HG02981 (cell line): ENCODE results near the gene B3GNT3.
A peak's percentile ranks its signal among the peaks of the same experiment; 100 is the strongest.

ENCODE experiments used
- ATAC-seq: cut with Tn5 transposase; IDR thresholded peaks from one replicate; pipeline ENCODE4 v1.9.1; 2021; ENCODE audit warnings: mild to moderate bottlenecking, moderate library complexity; ENCODE audit not compliant: unreplicated experiment

Gene B3GNT3, protein sequence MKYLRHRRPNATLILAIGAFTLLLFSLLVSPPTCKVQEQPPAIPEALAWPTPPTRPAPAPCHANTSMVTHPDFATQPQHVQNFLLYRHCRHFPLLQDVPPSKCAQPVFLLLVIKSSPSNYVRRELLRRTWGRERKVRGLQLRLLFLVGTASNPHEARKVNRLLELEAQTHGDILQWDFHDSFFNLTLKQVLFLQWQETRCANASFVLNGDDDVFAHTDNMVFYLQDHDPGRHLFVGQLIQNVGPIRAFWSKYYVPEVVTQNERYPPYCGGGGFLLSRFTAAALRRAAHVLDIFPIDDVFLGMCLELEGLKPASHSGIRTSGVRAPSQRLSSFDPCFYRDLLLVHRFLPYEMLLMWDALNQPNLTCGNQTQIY

GRCh38 chr19:17794731-17795494 lies at the start of gene B3GNT3:
Gene B3GNT3, plus strand, starts transcription at chr19:17795138. Its CDS starts 12,670 bp downstream, at chr19:17807808.
- ATAC-seq, result no peak

- ATAC-seq, result peak; percentile 82
Observed at GRCh38 chr19:17747205-17748098, 47.5 kb upstream of the B3GNT3 start.

- no peak for ATAC-seq
Observed at GRCh38 chr19:17748884-17749638, 45.9 kb upstream of the B3GNT3 start.

DNA sequence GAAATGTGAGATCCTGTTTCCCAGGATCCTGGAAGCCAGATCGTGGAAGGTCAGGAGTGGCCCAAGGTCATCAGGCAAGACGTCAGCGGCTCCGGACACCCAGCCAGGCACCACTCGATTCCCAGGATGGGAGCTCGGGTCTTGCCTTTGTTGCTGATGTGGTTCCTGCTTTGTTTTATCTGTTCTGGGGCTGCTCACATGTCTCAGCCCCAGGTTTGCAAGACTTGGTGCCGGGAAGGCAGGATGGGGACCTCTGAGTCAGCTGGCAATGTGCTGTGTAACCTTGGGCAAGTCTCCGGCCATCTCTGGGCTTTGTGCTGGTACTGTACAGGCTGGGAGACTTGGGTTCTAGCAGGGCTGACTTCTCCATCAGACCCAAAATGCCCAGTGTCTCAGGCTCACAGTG lies 45.0 kb upstream of the B3GNT3 start:
- ATAC-seq, result no peak

- ATAC-seq, result no peak
Observed at GRCh38 chr19:17751103-17751911, 43.6 kb upstream of the B3GNT3 start, which contains the start of gene FCHO1. Gene FCHO1, plus strand, starts transcription at chr19:17751477. Its CDS starts 3,688 bp downstream, at chr19:17755165.

DNA sequence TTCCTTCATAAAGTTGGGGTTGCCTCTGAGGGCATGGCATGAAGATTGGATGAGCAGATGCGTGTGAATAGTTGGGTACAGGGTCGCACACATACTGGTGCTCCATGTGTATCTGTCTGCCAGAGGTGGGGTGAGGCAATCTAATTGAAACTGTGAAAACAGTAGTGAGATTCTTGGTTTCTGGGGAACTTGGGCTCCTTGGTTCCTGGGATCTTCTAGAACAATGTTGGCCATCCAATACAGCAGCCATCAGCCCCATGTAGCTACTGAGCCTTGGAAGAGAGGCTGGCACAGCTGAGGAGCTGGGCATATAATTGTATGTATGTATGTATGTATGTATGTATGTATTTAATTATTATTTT lies 43.0 kb upstream of the B3GNT3 start:
- no peak for ATAC-seq

DNA sequence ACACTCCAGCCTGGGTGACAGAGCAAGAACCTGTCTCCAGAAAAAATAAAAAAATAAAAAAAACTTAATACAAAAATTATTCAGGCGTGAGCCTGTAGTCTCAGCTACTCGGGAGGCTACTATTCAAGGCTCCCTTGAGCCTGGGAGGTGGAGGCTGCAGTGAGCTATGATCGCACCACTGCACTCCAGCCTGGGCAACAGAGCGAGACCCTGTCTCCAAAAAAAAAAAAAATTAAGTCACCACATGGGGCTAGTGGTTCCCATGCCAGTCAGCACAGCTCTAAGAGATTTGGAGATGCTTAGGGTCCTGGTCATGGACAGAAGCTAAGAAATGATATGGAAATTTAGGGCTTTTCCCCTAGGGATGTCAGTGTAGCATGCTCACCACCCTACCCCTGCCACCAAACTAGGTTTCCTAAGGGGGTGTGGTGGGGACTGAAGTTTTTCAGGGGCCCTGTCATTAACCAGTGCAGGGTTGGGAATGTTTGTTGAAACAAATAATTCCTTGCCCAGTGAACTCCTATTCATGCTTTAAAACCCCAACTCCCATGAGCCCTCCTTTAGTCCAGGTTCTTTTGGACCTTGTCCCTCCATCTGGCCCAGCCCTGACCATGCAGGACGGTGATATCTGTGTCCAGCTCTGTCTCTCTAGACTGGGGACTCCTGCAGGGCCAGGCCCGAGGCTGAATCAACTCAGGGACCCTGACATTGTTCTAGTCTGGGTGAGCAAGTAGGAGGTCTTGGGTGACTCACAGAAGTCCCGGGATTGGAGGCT lies 41.9 kb upstream of the B3GNT3 start:
- ATAC-seq, result no peak

DNA sequence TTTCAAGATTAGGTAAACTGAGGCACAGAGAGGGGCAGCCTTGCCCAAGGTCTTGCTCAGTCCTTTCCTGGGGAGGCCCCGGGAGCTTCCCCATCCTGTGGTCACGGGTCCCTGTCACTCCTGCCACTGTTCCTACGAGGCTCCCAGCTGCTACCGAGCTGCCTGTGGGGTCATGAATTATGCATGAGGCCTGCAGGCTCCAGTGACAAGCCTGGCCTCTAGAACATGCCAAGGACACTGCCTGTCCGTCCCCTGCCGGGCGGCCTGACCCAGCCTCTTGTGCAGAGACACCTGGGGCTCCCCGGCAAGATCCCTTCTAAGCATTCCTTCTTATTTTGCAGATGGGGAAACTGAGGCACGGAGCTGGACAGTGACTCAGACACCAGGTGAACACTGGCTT lies 41.0 kb upstream of the B3GNT3 start:
- ATAC-seq, result no peak

- peak; percentile 53 for ATAC-seq
Observed at GRCh38 chr19:17754634-17755442, 40.1 kb upstream of the B3GNT3 start.

DNA sequence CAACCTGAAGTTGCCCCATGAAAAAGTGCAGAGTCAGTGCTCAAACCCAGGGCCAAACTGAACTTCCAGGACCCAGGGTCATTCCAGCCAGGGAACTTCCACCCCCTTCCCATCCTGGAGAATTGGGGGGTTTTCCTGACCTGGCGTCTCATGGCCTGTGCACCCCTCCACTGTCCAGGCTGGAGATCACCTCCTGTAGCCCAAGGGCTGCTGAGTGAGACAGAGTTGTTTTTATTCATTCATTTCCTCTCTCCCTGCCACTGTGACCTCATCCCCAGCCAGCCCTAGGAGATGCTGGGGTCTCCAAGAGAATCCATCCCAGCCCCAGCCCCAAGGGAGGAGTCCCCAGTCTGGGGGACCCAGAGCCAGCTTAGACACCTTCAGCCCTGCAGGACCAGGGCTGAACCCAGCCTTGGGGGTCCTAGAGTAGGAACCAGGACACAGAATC lies 39.5 kb upstream of the B3GNT3 start:
- ATAC-seq, result no peak

- no peak for ATAC-seq
Observed at GRCh38 chr19:17755977-17756670, 38.8 kb upstream of the B3GNT3 start.

DNA sequence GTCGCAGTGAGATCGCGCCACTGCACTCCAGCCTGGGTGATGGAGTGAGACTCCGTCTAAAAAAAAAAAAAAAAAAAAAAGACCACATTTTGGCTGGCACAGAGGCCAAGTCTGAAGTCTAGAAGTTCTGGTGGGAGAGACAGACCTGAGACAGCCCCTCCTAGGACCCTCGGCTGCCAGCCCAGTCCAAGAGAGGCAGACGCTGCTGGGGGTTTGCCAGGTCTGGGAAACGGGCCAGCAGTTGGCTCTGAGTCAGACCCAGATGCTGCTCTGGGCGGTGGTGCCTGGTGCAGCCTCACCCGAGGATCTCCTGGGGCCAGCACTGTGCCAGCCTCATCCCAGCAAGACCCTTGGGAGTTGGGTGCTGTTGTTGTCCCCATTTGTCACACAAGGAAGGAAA lies 37.8 kb upstream of the B3GNT3 start:
- ATAC-seq, result no peak

DNA sequence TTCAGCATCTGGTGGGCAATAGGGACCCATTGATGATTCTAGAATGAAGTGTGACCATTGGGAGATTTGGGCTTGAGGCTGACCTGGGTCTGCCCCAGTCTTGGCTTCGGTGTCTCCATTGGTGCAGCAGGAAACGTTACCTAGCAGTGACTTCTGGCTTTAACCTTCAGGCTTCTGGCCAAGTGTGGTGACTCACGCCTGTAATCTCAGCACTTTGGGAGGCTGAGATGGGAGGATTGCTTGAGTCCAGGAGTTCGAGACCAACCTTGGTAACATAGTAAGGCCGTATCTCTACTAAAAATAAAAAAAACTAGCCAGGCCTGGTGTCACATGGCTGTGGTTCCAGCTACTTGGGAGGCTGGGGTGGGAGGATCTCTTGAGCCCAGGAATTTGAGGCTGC lies 36.4 kb upstream of the B3GNT3 start:
- ATAC-seq, result no peak

GRCh38 chr19:17761148-17761547 lies 33.8 kb upstream of the B3GNT3 start:
- ATAC-seq, result no peak

- no peak for ATAC-seq
Observed at GRCh38 chr19:17762505-17763229, 32.3 kb upstream of the B3GNT3 start.

DNA sequence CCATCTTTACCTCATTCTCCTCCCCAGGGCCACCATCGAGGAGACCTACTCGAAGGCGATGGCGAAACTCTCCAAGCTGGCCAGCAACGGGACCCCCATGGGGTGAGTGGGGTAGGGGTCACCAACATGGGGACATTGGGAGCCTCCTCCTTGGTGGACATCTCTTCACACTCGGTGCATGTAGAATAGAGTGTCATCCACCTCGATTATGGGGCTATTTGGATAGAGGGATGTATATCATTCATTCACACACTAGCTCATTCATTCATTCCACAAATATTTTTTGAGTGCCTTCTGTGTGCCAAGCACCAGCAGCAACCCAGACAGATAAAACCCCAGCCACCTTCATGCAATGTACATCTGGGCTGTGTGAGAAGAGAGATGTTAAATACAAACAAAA lies 30.6 kb upstream of the B3GNT3 start:
- ATAC-seq, result no peak
